HG03571 (cell line): ENCODE measurements around the gene RHOC.
A peak's percentile ranks its signal among the peaks of the same experiment; 100 is the strongest.

ENCODE experiments used
- ATAC-seq: cut with Tn5 transposase; IDR thresholded peaks from one replicate; pipeline ENCODE4 v1.9.1; 2021; ENCODE audit not compliant: unreplicated experiment

The RHOC gene

DNA sequence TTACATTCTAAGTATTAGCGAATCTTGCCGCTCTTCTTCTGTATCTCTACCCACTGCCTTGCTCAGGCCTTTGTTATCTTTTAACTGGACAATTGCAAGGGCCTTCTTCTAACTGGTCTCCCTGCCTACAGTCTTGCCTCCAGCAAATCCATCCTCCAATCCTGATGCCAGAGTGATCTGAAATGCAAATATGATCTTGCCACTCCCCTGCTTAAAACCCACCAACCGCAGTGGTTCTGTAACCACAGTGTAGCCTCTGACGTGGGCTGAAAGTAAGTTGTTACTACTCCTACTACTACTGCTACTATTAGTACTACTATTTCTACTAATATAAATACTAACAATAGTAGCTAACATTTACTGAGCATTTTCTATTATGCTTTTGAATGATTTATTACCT, 20.1 kb downstream of the RHOC start:
- no peak for ATAC-seq

DNA sequence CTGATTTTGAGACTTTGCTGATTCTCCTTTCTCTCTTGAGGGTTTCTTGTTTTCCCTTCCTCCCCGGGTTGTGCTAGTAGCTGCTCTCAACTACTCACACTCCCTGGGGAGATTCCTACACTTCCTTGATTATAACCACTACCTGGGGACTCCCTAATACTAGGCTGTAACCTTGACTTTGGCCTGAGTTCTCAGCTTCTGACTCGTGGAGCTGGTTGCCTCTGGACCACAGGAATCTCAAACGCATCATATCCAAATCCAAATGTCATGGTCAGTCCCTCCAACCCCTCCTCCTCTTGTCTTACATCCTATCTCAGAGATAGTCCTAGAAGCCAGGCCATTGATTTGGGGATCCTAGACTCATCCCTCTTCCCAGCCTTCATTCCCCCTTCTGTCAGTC, 20.5 kb downstream of the RHOC start:
- no peak for ATAC-seq

DNA sequence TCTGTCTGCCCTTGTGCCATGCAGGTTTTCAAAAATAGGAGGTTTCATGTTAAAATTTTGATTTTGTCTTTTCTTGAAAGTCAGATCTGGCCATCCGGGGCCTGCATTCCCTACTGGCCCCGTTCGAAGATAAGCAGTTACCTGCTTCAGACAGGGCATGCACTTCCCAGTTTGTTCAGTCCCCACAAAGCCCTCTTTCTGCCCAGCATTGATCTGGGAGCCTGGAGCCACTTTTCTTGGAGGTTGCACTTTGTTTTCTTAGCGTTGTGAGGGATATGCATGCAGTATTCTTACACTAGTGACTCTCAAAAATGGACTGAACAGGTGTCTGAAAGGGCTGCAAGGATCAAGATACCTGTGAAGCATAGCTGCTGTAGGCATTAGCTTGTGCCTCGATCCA, 21.0 kb downstream of the RHOC start:
- ATAC-seq, result no peak

DNA sequence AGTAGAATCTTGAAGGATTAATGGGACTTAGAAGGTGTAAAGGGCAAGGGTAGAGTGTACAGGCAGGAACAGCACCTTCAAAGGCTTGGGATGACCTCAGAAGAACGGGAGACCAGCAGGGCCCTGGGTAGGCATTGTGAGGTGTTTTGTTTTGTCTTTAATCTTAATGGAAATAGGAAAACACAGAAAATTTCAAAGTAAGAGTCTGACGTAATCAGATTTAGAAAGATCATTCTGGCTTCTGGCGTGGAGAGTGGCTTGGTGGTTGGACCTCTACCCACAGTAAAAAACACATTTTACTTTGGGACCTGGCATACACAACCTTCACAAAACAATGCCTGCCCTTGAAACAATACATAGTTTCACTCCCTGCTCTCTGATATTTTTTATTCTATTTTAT, 28.3 kb downstream of the RHOC start:
- no peak for ATAC-seq

DNA sequence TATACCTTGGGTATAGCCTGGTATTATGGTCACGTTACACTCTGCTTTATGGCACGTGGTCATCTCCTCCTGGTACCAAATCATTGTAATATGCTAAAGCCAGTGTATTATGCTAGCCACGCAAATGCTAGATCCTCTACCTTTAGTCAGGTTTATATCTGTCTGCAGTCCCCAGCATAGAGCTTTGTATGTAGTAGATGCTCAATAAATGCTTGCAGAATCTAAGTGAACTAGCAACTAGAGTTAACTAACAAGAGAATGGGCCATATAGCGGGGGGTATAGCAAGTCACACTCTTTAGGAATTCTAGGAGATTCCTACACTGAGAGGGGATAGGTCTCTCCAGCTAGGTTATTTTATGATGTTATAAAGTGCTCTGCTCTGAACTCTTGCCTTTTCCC, 29.4 kb downstream of the RHOC start:
- ATAC-seq, result no peak

DNA sequence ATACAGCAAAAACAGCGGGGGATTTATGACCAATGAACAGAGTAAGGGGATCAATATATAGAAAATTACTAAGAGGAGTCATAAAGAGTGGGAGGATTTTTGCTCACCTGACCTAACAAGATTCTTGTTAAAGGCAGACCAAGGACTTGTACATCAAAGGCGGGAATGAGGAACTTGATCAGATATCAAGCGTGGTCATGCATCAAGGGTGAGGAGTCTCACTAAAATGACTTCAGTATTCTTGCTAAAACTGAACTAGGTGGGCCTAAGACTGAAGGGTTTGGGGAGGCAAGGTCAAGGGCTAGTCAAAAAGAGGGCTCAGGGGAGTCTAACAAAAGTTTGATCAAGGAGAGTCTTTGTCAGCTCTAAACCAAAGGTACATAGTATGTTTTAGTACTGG, 30.4 kb downstream of the RHOC start:
- ATAC-seq, result no peak

DNA sequence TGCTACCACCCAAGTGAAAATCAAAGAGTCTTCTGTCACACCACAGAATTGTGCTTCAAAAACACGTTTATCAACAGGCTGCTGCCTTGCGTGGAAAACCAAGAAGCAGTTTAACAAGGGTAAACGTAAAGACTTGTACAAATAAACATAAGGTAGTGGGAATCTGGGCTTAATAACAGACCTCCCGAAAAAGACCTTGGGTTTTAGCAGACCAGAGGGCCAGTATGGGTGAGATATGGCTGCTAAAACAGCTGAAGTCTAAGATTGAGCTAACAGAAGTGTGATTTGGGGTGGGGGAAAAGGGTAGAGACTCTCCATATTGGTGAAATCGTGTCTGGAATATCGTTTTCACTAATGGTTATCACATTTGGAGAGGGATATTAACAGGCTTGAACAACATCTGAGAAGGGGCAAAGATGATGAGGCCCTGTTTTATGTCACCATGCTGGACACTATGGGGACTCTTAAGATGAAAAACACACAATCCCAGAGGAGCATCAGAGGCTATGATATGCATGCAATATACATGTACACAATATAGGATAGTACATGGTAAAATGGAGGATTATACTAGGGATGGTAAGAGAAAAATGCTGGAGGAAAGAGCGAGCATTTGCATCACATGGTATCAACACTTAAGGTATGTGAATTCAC, 31.1 kb downstream of the RHOC start:
- no peak for ATAC-seq

DNA sequence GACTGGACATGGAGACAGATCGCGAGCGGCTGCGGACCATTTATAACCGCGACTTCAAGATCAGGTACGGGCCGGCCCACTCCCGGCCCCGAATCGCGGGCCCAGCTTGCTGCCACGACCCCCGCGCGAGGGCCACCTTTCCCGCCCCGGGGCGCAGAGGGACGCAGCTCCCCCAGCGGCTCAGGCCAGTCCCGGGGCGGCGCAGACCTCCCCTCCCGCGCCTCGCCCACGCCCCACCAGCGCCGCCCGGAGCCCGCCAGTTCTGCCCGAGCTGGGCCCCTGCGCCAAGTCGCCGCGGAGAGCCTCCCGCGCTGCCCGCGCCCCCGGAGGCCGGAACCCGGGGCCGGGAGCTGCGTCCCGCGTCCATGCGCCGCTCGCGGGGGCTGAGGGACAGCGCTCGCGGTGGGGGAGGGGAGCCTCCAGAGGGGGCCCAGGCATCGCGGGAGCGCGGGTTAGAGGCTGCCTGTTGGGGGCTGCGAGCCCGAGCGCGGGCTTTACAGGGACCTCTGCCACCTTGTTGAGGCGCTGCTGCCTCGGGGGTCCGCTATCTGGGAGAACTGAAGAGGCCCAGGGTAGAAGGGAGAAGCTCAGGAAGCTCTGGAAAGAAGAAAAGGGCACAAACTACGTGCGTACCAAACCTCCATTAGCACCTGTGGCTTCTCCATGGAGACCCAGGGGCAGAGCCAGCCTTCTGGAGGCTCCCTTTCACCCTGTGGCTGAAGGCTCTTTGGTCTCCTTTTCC, 31.8 kb downstream of the RHOC start:
- ATAC-seq, result peak; percentile 29

DNA sequence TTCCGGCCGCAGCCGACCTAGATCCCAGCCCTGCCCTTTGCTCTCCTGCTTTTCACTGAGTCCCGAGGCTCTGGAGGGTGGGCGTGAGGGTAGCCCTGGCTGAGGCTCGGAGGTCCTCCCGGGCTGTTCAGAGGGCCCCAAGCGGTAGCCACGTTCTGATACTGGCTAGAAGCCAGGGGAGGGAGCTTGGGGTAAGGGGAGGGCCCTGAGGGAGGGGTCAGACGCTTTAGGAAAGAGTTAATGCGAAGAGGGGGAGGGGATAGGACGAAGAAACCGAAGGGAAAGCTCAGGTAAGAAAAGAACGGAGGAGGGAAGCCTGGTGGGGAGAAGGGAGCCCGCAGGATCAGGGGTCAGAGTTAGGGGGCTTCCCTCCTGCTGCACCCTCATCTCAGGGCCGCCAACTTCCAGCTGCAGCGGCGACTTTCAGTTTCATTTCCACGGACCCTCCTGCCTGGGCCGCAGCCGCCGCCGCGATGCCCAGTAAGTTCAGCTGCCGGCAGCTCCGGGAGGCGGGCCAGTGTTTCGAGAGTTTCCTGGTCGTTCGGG, 32.4 kb downstream of the RHOC start, which contains the start of gene MOV10:
Gene MOV10 (plus strand): TSS at position 220 of the 546 bp plus-strand sequence. CDS start 254 bp downstream, at position 474.
- peak; percentile 50 for ATAC-seq

DNA sequence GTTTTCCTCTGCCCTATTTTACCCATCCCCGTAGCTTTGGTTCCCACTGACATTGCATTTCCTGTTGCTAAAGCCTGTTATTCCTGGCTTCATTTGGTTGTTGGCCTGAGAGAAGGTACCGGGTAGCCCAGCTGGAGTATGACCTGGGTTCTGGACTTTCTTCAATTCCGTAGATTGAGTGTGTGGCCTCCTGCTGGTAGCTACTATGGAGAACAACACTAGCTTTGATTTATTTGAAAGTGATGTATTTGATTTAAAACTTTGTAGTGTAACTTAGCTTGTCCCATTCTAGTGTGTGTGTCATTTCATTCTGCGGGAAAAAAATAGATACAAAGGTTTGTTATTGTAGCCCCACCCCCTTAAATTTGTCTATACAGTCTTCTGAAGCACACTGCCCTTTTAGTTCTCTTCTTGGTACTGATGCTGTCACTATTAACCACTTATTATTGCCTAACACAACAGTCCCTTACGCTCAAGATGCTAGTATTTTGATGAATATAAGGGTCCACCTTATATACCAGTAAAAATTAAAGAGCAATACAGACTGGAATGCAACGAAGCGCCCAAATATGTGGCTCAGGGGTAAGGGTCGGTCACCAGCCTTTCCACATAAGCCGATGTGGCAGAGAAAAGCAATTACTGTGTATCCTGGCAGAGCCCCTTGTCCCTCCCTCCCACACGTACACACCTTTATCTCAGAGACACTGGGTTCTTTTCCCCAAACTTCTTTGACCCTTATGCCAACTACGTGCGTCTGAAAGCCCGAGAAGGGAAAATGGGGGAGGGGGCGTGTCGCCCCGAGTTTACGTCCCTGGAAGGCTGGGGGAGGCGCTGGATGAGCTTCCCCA, 33.1 kb downstream of the RHOC start:
- no peak for ATAC-seq

DNA sequence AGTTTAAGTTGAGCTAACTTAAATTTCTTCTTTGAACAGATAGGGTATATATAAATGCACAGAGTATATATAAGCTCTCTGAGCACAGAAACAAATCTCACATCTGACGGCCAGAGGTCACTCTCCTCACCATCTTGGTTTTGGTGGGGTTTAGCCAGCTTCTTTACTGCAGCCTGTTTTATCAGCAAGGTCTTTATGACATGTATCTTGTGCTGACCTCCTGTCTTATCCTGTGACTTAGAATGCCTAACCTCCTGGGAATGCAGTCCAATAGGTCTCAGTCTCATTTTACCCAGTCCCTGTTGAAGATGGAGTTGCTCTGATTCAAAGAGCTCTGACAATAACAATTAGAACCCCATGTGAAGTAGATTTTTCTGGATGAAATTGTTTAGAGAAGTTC, 34.1 kb downstream of the RHOC start:
- no peak for ATAC-seq

DNA sequence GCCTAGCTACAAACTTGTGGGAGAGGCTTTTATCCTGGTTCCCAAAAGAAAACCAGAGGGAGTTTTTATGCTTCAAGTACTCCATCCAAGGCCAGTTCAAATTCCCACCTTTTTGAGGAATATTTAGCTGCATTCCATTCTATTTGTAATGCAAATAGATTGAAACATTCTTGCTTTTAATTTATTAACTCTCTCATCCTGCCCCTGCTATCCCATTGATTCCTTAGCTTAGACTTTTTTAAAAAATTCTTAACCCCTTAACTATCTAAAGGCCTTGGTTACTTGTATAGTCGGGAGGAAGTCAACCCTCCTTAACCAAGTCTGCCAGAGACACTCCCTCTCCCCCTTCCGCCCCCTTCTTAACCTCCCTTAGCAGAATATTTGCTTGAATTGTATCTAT, 34.9 kb downstream of the RHOC start:
- no peak for ATAC-seq

DNA sequence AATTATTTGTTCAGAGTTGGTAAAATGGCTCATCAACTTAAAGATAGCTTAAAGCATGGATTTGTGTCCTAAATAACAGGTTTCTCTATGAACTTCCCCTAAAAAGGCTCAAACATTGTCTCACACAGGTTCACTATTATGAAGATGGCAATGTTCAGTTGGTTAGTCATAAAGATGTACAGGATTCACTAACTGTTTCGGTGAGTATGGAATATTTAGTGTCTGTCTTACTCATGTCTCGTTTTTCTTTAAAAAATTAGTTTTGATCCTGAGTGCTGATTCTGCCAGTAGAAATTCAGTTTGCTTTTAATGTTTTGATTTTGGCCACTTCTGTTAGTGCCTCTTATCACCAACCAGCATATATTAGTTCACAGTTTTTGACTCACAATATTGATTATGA, 40.0 kb downstream of the RHOC start:
- ATAC-seq, result no peak

DNA sequence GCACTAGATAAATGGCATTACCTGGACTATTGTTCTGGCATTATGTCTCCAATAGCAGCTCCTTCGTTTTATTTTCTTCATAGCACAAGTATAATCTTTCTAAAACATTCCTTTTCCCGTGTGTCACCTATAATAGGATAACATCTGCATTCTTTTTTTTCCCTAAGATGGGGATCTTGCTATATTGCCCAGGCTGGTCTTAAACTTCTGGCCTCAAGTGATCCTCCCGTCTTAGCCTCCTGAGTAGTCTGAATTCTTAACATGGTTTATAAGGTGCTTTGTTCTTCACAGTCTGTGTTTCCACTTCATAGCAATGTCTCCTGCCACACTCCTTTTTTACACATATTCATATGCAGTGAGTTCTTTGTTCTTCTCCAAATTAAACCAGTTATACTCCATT, 41.1 kb downstream of the RHOC start:
- no peak for ATAC-seq

DNA sequence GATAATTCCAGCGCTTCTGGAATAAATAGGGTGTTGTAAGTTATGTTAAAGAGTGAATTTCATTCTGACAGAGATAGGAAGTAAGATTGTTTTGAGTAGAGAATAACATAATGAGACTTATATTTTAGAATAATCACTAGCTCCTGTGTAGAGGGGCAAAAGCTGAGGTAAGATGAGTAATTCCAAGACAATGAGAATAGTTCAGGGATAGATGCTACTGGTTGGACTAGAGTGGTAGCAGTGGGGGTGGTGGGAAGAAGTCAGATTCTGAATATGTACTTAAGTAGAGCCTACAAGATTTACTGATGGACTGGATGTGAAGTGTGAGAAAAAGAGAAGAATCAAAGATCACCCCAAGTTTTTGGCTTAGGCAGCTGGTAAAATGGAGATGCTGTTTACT, 55.7 kb downstream of the RHOC start:
- ATAC-seq, result no peak
